ENCODE data around the gene DLEC1. TPM values are rescaled to one million over a fixed set of nuclear protein-coding genes. Genes with fewer than 3 reads are reported as not detected.

Gene DLEC1
- total RNA-seq, 4 donors from 2014 or later: 0.18 to 2.2 (median 0.75) TPM

DNA sequence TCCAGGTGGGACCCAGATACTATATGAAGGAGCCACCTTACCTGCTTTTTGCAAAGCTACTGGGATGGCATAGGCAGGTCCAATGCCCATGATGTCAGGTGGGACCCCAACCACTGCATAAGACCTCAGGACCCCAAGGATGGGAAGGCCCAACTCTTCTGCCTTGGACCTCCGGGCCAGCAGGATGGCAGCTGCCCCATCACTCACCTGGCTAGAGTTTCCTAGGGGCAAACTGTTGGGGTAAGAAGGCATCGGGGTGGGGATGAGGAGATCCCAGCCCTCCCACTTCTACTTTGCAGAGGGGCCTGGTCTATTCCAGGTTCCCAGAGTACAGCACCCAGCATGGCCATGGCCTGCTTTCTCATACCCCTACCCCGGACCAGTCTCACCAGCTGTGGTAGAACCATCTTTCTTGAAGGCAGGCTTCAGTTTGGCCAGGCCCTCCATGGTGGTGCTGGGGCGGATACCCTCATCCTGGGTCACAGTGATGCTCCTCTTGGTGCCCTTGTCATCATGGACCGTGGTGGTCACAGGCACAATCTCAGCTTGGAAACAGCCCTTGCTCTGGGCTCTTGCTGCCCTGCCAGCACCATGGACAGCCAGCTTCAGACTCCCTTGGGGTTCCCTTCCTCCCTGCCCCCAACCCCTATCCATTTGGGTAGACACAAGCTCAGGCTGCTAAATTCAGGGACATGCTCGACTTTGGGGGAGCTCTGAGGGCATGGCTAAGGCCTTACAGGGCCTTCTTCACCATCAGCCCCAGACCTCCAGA is 87.3 kb downstream of the DLEC1 start:
- DNase-seq: peak in 1 of 3 donors; percentile 38
- peaks cover 0 to 91% (median 0%) of the 10 kb centered on the region in 3 donors for H3K36me3 ChIP-seq
- no peak overlapping the region for H3K4me3 ChIP-seq
- no peaks in the 10 kb centered on the region for H3K9me3 ChIP-seq
- H3K27me3 ChIP-seq: no peaks in the 10 kb centered on the region
- no peak for TF ChIP-seq POLR2A (IDR thresholded peaks at IDR 0.05)
- TF ChIP-seq, protein P1, sequence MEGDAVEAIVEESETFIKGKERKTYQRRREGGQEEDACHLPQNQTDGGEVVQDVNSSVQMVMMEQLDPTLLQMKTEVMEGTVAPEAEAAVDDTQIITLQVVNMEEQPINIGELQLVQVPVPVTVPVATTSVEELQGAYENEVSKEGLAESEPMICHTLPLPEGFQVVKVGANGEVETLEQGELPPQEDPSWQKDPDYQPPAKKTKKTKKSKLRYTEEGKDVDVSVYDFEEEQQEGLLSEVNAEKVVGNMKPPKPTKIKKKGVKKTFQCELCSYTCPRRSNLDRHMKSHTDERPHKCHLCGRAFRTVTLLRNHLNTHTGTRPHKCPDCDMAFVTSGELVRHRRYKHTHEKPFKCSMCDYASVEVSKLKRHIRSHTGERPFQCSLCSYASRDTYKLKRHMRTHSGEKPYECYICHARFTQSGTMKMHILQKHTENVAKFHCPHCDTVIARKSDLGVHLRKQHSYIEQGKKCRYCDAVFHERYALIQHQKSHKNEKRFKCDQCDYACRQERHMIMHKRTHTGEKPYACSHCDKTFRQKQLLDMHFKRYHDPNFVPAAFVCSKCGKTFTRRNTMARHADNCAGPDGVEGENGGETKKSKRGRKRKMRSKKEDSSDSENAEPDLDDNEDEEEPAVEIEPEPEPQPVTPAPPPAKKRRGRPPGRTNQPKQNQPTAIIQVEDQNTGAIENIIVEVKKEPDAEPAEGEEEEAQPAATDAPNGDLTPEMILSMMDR (IDR thresholded peaks at IDR 0.05): no peak
- H3K27ac ChIP-seq: peak overlapping the region in 1 of 4 donors; percentile 37
- peaks cover 0 to 16% (median 2%) of the 10 kb centered on the region in 4 donors for H3K4me1 ChIP-seq

GRCh38 chr3:38127611-38128302 is 88.7 kb downstream of the DLEC1 start:
- TF ChIP-seq, protein P1 (IDR thresholded peaks at IDR 0.05): no peak
- peak in 1 of 2 donors; percentile 24 for TF ChIP-seq POLR2A (IDR thresholded peaks at IDR 0.05)
- H3K4me1 ChIP-seq: peaks cover 0 to 30% (median 2%) of the 10 kb centered on the region in 4 donors
- H3K27me3 ChIP-seq: no peaks in the 10 kb centered on the region
- peaks cover 0 to 89% (median 0%) of the 10 kb centered on the region in 3 donors for H3K36me3 ChIP-seq
- H3K4me3 ChIP-seq: no peak overlapping the region
- peak in 2 of 3 donors; percentile 8 to 54 for DNase-seq
- peak overlapping the region in 3 of 4 donors; percentile 15 to 71 (median 20) for H3K27ac ChIP-seq
- no peaks in the 10 kb centered on the region for H3K9me3 ChIP-seq

DNA sequence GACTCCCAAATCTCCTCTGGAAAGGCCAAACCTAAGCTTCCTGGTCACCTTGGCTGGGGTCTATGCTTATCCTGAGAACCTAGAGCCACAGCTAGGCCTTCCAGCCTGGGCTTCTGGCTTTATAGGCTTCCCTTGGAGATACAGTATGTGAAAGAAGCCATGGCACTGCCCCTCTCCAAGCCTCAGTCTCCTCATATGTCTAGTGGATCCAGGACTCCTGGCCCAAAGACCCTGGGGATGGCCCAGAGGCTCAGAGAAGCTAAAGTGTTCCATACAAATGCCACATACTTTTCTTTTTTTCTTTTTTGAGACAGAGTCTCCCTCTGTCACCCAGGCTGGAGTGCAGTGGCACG is 89.3 kb downstream of the DLEC1 start:
- no peak overlapping the region for H3K4me3 ChIP-seq
- H3K27ac ChIP-seq: peak overlapping the region in 2 of 4 donors; percentile 15 to 71
- DNase-seq: peak in 1 of 3 donors; percentile 4
- H3K4me1 ChIP-seq: peaks cover 0 to 36% (median 2%) of the 10 kb centered on the region in 4 donors
- no peaks in the 10 kb centered on the region for H3K9me3 ChIP-seq
- no peaks in the 10 kb centered on the region for H3K27me3 ChIP-seq
- H3K36me3 ChIP-seq: peaks cover 0 to 89% (median 0%) of the 10 kb centered on the region in 3 donors
- TF ChIP-seq, protein P1 (IDR thresholded peaks at IDR 0.05): no peak
- TF ChIP-seq POLR2A (IDR thresholded peaks at IDR 0.05): no peak

DNA sequence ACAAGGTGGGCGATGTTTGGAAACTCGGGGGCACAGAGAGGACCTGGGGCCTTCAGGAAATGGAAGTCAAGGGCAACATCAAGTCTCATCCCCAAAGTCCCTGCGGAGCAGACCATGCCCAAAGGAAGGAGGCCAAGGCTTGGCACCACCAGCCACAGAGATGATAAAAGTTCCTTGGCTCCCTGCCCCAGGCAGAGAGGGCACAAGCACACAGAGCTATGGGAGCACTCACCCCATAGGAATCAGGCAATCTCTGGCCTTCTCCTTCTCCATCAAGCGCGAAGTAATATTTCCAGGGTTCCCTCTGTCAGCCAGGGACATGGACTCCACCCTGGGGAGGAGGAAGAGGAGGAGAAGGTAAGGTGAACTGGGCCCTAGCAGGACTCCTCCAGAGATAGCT is 90.0 kb downstream of the DLEC1 start:
- TF ChIP-seq, protein P1 (IDR thresholded peaks at IDR 0.05): no peak
- TF ChIP-seq POLR2A (IDR thresholded peaks at IDR 0.05): no peak
- peaks cover 0 to 44% (median 2%) of the 10 kb centered on the region in 4 donors for H3K4me1 ChIP-seq
- DNase-seq: no peak

GRCh38 chr3:38130631-38131065 is 91.6 kb downstream of the DLEC1 start:
- peaks cover 0 to 59% (median 5%) of the 10 kb centered on the region in 4 donors for H3K4me1 ChIP-seq
- TF ChIP-seq POLR2A (IDR thresholded peaks at IDR 0.05): peak; percentile 26 to 51
- TF ChIP-seq, protein P1 (IDR thresholded peaks at IDR 0.05): no peak
- no peaks in the 10 kb centered on the region for H3K27me3 ChIP-seq
- H3K27ac ChIP-seq: peak overlapping the region in 2 of 4 donors; percentile 62 to 89
- H3K9me3 ChIP-seq: no peaks in the 10 kb centered on the region
- H3K36me3 ChIP-seq: peaks cover 0 to 79% (median 0%) of the 10 kb centered on the region in 3 donors
- DNase-seq: peak in 2 of 3 donors; percentile 77 to 86
- no peak overlapping the region for H3K4me3 ChIP-seq

More for the DNA sequence above, 90.0 kb downstream of the DLEC1 start:
- H3K27ac ChIP-seq: peak overlapping the region in 1 of 4 donors; percentile 89
- H3K36me3 ChIP-seq: peaks cover 0 to 87% (median 0%) of the 10 kb centered on the region in 3 donors
- H3K9me3 ChIP-seq: no peaks in the 10 kb centered on the region
- H3K27me3 ChIP-seq: no peaks in the 10 kb centered on the region
- no peak overlapping the region for H3K4me3 ChIP-seq
